ENCODE results near the gene TANC1.

DNA sequence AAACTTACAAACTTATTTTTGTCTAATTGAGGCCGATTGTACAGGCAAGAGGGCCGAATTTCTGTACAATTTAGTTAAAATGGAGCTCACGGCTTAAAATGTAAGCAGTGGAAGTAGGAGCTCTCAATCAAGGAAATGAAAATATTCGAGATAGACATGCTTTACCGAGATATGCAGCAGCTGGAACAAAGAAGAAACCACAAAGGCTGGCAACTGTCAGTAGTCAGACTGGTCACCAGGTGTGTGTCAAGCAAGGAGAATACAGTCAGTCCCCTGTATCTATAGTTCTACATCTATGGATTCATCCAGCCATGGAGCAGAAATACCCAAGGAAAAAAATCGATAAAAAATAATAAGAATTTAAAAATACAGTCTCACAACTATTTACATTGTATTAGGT, 195.5 kb downstream of the TANC1 start:
- TF ChIP-seq CTCF (IDR thresholded peaks at IDR 0.05) (no peak), POLR2A (IDR thresholded peaks at IDR 0.05) (no peak)
